Endothelial cell of umbilical vein (primary cell): Measurements from ENCODE around the gene NUP214. TPM values are rescaled to one million over a fixed set of nuclear protein-coding genes. Genes with fewer than 3 reads are reported as not detected.

Source experiments
- BruUV-seq: library from RNA; stranded (reverse); fragments of 400-500 nt; replicated peaks from 2 replicates; lab custom pipeline; 2021; lab: Mats Ljungman, UMichigan
- CTCF ChIA-PET: fragments of 300-600, 350-600 bp; sonication (Branson Sonifier 250); formaldehyde crosslinking; loops from one replicate; lab custom pipeline; 2021; ENCODE audit warnings: antibody characterized with exemption, inconsistent platforms; lab: Charles Lee
- POLR2A ChIA-PET: fragments of 300-600, 350-600 bp; sonication (Branson Sonifier 250); formaldehyde crosslinking; loops from one replicate; lab custom pipeline; 2021; ENCODE audit warnings: antibody characterized with exemption, inconsistent platforms; lab: Charles Lee
- DNase-seq: peaks from one replicate; pipeline ENCODE4 v3.0.0-alpha.2; 2011; ENCODE audit warnings: low read depth, low spot score
- FAIRE-seq: peaks from 2 replicates; lab custom pipeline; 2011; peaks lifted over from hg19 to GRCh38; lab: Jason Lieb, UNC
- H2AFZ ChIP-seq: 2 replicates; pipeline ENCODE4 v1.6.0; 2012; ENCODE audit warnings: low read depth, low read length, control low read depth, inconsistent platforms
- H3K27ac ChIP-seq: 2 replicates; pipeline ENCODE4 v1.5.1; 2011; ENCODE audit warnings: low read depth, mild to moderate bottlenecking, control low read depth, low read length, moderate library complexity; ENCODE audit not compliant: insufficient read depth
- H3K27me3 ChIP-seq, 2 experiments: 2 replicates each; pipeline versions ENCODE4 v1.6.0 to v1.6.1; 2011; ENCODE audit warnings: low read length in 2 of 2, mixed read lengths in 1 of 2; ENCODE audit not compliant: control insufficient read depth in 2 of 2, insufficient read depth in 2 of 2
- H3K36me3 ChIP-seq, 2 experiments: 2 replicates in 1 of 2; 3 replicates in 1 of 2; pipeline ENCODE4 v1.5.1; 2011; ENCODE audit warnings: low read length in 2 of 2, mild to moderate bottlenecking in 1 of 2, moderate library complexity in 1 of 2; ENCODE audit not compliant: control insufficient read depth in 2 of 2, insufficient read depth in 2 of 2; ENCODE audit errors: extremely low read depth in 1 of 2
- H3K4me1 ChIP-seq: 3 replicates; pipeline ENCODE4 v1.5.1; 2011; ENCODE audit warnings: mild to moderate bottlenecking, low read length; ENCODE audit not compliant: control insufficient read depth, insufficient read depth; ENCODE audit errors: extremely low read depth
- H3K4me2 ChIP-seq: 2 replicates; pipeline ENCODE4 v1.6.1; 2011; ENCODE audit warnings: low read length, control low read depth, mixed read lengths; ENCODE audit not compliant: insufficient read depth
- H3K4me3 ChIP-seq, 3 experiments: fragments of 200-600 bp in 1 of 3; sonication (generic), shearing (Covaris generic) in 1 of 3; replicated peaks in 1 of 3; 2 replicates each; pipeline ENCODE4 v1.5.1; 2011 to 2016; ENCODE audit warnings: control low read depth in 3 of 3, low read length in 3 of 3, mild to moderate bottlenecking in 2 of 3, inconsistent platforms in 1 of 3, low read depth in 1 of 3, moderate library complexity in 1 of 3; ENCODE audit not compliant: insufficient read depth in 1 of 3
- H3K79me2 ChIP-seq: 2 replicates; pipeline ENCODE4 v1.6.0; 2012; ENCODE audit warnings: low read length, inconsistent platforms; ENCODE audit not compliant: control insufficient read depth, insufficient read depth
- H3K9ac ChIP-seq: replicated peaks from 2 replicates; pipeline ENCODE3; 2011; ENCODE audit warnings: low read length, control low read depth; ENCODE audit not compliant: insufficient read depth; ENCODE audit errors: extremely low read depth
- H3K9me1 ChIP-seq: replicated peaks from 3 replicates; pipeline ENCODE4 v1.6.0; 2011; ENCODE audit warnings: mild to moderate bottlenecking, low read length; ENCODE audit not compliant: control insufficient read depth, insufficient read depth; ENCODE audit errors: extremely low read depth
- H3K9me3 ChIP-seq: replicated peaks from 2 replicates; pipeline ENCODE4 v1.5.1; 2012; ENCODE audit warnings: low read length, inconsistent platforms; ENCODE audit not compliant: control insufficient read depth, insufficient read depth
- H4K20me1 ChIP-seq: replicated peaks from 2 replicates; pipeline ENCODE3; 2011; ENCODE audit warnings: mild to moderate bottlenecking, low read length; ENCODE audit not compliant: control insufficient read depth, insufficient read depth; ENCODE audit errors: extremely low read depth
- FOS ChIP-seq: IDR thresholded peaks from 2 replicates; pipeline ENCODE4 v1.6.1; 2011; ENCODE audit warnings: mild to moderate bottlenecking, low read length, moderate library complexity, borderline replicate concordance; ENCODE audit not compliant: insufficient read depth
- GATA2 ChIP-seq: IDR thresholded peaks from 2 replicates; pipeline ENCODE4 v1.7.0; 2011; ENCODE audit warnings: low read depth, mild to moderate bottlenecking, moderate library complexity, mixed read lengths, low read length; ENCODE audit not compliant: insufficient read length, insufficient read depth
- POLR2A ChIP-seq: IDR thresholded peaks from 2 replicates; pipeline ENCODE4 v1.6.1; 2012; ENCODE audit warnings: low read depth, mild to moderate bottlenecking, control low read depth, low read length
- POLR2AphosphoS5 ChIP-seq: IDR thresholded peaks from 2 replicates; pipeline ENCODE4 v1.6.1; 2012; ENCODE audit warnings: low read depth, mild to moderate bottlenecking, control low read depth, low read length, moderate library complexity; ENCODE audit not compliant: insufficient read depth
- dilution Hi-C: fragments of 300-500 bp; cut with MboI; formaldehyde crosslinking; loops from one replicate; pipeline ENCODE4 v1.15.0; 2019; ENCODE audit warnings: low sequenced_read_pairs; ENCODE audit not compliant: extremely low pct_ligation_motif_present
- intact Hi-C: fragments of 100-400 bp; cut with micrococcal nuclease; formaldehyde crosslinking; loops from one replicate; pipeline ENCODE4 v1.10.0; 2022
- polyA plus RNA-seq, 4 experiments: library from polyadenylated mRNA; depleted of rRNA in 3 of 4; stranded (reverse) in 3 of 4; unstranded in 1 of 4; fragments of >200 nt; gene quantifications; 2 replicates each; pipeline versions ENCODE4 v1.2.1 to v1.2.3, GENCODE V29; 2011 to 2012; ENCODE audit warnings: missing spikeins in 1 of 4
- total RNA-seq: library from RNA; stranded (reverse); gene quantifications from 2 replicates; pipeline ENCODE4 v1.2.3, GENCODE V29; 2021
- TF ChIP-seq, protein P1 (sequence below): IDR thresholded peaks from 2 replicates; pipeline ENCODE4 v1.6.1; 2011; ENCODE audit not compliant: insufficient read depth, insufficient read length

NUP214 gene
- total and polyA plus RNA-seq, 2 donors (not counting 3 experiments of a cell fraction or from before 2014, with no cell fraction given): 28.7 to 65.9 TPM

DNA sequence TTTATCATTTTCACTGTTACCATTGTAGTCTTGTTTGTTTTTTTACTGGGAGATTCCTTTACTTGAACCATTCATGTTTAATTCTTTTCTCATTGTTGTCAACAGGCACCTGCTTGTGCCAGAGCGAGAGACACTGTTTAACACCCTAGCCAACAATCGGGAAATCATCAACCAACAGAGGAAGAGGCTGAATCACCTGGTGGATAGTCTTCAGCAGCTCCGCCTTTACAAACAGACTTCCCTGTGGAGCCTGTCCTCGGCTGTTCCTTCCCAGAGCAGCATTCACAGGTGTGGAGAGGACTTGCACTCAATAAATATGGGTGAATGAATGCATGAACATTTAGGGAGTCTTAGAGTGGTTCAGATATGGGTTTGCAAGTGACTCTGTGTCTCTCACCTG is 37.5 kb downstream of the NUP214 start:
- TF ChIP-seq POLR2A (no peak), GATA2 (no peak), FOS (no peak)
- CTCF ChIA-PET: interaction anchor here (1.8 to 2.1 kb wide), 3 partner anchors 11 to 173 kb away, joined by 9 to 16 read pairs (median 15); no protein-coding TSS in a partner anchor
- no peak overlapping the region for H2AFZ ChIP-seq
- no peak overlapping the region for H3K4me3 ChIP-seq
- peaks cover 12 to 18% of the 10 kb centered on the region in 2 experiments for H3K36me3 ChIP-seq
- H3K9me3 ChIP-seq: no peaks in the 10 kb centered on the region
- dilution Hi-C loops (no loop called here), intact Hi-C loops (no loop called here)
- FAIRE-seq (no peak), DNase-seq (no peak)
- H3K4me2 ChIP-seq: no peak overlapping the region
- no peaks in the 10 kb centered on the region for H3K9me1 ChIP-seq
- no peaks in the 10 kb centered on the region for H3K27me3 ChIP-seq
- peaks cover 3% of the 10 kb centered on the region for H3K79me2 ChIP-seq
- H3K27ac ChIP-seq: no peak overlapping the region
- no peak overlapping the region for H3K9ac ChIP-seq
- no peaks in the 10 kb centered on the region for H3K4me1 ChIP-seq
- no TSS peak for BruUV-seq
- POLR2A ChIA-PET: no interaction called here
- H4K20me1 ChIP-seq: no peaks in the 10 kb centered on the region

- CTCF ChIA-PET: interaction anchor here (1.3 kb wide), 1 partner anchor 171 kb away, joined by 5 read pairs; no protein-coding TSS in a partner anchor
- intact Hi-C loops: no loop called here
- Histone ChIP-seq H3K9me1 (no peaks in the 10 kb centered on the region), H3K9ac (no peak overlapping the region), H3K27ac (no peak overlapping the region), H3K4me3 (no peak overlapping the region), H3K27me3 (no peaks in the 10 kb centered on the region), H3K4me2 (no peak overlapping the region), H3K9me3 (no peaks in the 10 kb centered on the region), H3K79me2 (peaks cover 5% of the 10 kb centered on the region), H4K20me1 (no peaks in the 10 kb centered on the region), H3K36me3 (peaks cover 12 to 18% of the 10 kb centered on the region in 2 experiments), H2AFZ (no peak overlapping the region), H3K4me1 (no peaks in the 10 kb centered on the region)
- no peak for TF ChIP-seq FOS
- TF ChIP-seq, protein P1, sequence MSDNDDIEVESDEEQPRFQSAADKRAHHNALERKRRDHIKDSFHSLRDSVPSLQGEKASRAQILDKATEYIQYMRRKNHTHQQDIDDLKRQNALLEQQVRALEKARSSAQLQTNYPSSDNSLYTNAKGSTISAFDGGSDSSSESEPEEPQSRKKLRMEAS: no peak
- no peak for TF ChIP-seq POLR2AphosphoS5
- no peak for FAIRE-seq
- BruUV-seq: no TSS peak
- DNase-seq: no peak
- dilution Hi-C loops: no loop called here
- POLR2A ChIA-PET: no interaction called here
These were observed 40.1 kb downstream of the NUP214 start for GRCh38 chr9:131165523-131165922.
